GM12874 (cell line): ENCODE results near the gene GRID1.

Source experiments
- TF ChIP-seq, protein P1 (sequence below): IDR thresholded peaks from 2 replicates; pipeline ENCODE4 v1.5.1; 2011; ENCODE audit warnings: low read depth, mild to moderate bottlenecking, control low read depth, low read length, moderate library complexity; ENCODE audit not compliant: insufficient read depth

The GRID1 gene

GRCh38 chr10:86179961-86180360, 186.6 kb downstream of the GRID1 start:
- TF ChIP-seq, protein P1, sequence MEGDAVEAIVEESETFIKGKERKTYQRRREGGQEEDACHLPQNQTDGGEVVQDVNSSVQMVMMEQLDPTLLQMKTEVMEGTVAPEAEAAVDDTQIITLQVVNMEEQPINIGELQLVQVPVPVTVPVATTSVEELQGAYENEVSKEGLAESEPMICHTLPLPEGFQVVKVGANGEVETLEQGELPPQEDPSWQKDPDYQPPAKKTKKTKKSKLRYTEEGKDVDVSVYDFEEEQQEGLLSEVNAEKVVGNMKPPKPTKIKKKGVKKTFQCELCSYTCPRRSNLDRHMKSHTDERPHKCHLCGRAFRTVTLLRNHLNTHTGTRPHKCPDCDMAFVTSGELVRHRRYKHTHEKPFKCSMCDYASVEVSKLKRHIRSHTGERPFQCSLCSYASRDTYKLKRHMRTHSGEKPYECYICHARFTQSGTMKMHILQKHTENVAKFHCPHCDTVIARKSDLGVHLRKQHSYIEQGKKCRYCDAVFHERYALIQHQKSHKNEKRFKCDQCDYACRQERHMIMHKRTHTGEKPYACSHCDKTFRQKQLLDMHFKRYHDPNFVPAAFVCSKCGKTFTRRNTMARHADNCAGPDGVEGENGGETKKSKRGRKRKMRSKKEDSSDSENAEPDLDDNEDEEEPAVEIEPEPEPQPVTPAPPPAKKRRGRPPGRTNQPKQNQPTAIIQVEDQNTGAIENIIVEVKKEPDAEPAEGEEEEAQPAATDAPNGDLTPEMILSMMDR, result no peak

DNA sequence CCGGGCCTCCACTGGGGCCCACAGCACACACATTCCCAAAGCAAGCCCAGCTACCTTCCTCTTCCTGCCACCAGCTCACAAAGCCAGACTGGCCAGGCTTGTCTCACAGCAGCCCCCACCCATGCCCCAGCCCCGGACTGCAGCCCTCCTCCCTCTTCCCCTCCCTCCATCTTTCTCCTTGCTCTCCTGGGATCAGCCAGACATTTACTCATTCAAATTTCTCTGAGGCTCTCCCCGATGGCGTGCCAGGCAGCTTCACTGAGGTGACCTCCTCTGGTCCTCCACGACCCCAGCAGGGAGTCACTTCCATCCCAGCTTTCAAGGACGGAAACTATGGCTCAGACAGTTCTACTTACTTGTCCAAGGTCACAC, 187.5 kb downstream of the GRID1 start:
- TF ChIP-seq, protein P1, result no peak

GRCh38 chr10:86178401-86179152, 188.0 kb downstream of the GRID1 start:
- TF ChIP-seq, protein P1, result peak; percentile 71

- TF ChIP-seq, protein P1, result no peak
Measured at GRCh38 chr10:86177537-86178155, 188.9 kb downstream of the GRID1 start.

DNA sequence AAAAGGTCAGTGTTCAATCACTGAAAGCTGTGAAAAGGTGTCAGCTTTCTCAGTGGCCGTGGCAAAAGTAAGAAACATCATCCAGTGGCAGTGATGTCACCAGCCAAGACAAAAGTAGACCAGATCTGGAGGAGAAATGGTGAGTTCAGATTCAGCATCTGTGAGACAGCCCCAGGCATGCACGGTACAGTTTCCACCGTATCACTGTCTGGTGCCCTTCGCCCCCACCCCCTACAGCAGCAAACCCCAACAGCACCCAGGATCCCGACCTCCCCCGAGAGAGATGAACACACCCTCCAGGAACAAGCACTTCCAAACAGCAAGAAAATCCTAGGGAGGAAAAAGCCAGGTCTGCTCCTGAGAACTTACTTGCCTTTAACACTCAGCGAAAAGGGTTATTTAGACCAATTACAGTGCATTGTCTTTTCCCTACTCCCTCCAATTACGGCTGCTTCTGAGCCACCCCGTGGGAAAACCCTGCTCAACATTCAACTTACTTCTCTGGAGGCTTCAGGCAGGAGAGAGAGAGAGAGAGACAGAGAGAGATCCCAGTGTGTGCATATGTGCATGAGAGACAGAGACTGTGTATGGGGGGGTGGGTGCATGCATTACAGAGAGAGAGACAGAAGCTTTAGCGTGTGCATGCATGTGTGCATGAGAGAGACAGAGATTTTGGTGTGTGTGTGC, 189.6 kb downstream of the GRID1 start:
- TF ChIP-seq, protein P1, result no peak

GRCh38 chr10:86172301-86172700, 194.3 kb downstream of the GRID1 start:
- TF ChIP-seq, protein P1, result no peak

- TF ChIP-seq, protein P1, result no peak
Measured at GRCh38 chr10:86170255-86171108, 196.1 kb downstream of the GRID1 start.
